NCI-H2107 treated with DMSO at 0.1 percent for 48 hours (cell line): ENCODE results near the gene HES4.
"Not testable (repeated sequence)": the region's sequence is repeated elsewhere in the genome, so short reads cannot be mapped to it uniquely, and the experiment has no call there.

Source experiments
- DNase-seq: peaks from one replicate; lab custom pipeline; 2025; ENCODE audit not compliant: unreplicated experiment; lab: John Stamatoyannopoulos, UW

HES4 gene

GRCh38 chr1:1019122-1019999, 19.5 kb upstream of the HES4 start:
- DNase-seq: no peak

- not testable (repeated sequence) for DNase-seq
Observed at GRCh38 chr1:1018321-1018685, 18.4 kb upstream of the HES4 start.

DNA sequence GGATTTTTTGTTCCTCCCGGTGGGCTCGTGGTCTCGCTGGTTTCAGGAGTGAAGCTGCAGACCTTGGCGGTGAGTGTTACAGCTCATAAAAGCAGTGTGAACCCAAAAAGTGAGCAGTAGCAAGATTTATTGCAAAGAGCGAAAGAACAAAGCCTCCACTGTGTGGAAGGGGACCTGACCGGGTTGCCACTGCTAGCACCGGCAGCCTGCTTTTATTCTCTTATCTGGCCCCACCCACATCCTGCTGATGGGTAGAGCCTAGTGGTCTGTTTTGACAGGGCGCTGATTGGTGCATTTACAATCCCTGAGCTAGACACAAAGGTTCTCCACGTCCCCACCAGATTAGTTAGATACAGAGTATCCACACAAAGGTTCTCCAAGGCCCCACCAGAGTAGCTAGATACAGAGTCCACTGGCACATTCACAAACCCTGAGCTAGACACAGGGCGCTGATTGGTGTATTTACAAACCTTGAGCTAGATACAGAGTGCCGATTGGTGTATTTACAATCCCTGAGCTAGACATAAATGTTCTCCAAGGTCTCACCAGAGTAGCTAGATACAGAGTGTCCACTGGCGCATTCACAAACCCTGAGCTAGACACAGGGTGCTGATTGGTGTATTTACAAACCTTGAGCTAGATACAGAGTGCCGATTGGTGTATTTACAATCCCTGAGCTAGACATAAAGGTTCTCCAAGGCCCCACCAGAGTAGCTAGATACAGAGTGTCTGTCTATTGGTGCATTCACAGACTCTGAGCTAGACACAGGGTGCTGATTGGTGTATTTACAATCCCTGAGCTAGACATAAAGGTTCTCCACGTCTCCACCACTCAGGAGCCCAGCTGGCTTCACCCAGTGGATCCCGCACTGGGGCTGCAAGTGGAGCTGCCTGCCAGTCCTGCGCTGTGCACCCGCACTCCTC, 17.8 kb upstream of the HES4 start:
- DNase-seq: not testable (repeated sequence)

GRCh38 chr1:1014799-1015681, 15.1 kb upstream of the HES4 start:
- DNase-seq: no peak

- no peak for DNase-seq
Observed at GRCh38 chr1:1013922-1014648, 14.2 kb upstream of the HES4 start.

DNA sequence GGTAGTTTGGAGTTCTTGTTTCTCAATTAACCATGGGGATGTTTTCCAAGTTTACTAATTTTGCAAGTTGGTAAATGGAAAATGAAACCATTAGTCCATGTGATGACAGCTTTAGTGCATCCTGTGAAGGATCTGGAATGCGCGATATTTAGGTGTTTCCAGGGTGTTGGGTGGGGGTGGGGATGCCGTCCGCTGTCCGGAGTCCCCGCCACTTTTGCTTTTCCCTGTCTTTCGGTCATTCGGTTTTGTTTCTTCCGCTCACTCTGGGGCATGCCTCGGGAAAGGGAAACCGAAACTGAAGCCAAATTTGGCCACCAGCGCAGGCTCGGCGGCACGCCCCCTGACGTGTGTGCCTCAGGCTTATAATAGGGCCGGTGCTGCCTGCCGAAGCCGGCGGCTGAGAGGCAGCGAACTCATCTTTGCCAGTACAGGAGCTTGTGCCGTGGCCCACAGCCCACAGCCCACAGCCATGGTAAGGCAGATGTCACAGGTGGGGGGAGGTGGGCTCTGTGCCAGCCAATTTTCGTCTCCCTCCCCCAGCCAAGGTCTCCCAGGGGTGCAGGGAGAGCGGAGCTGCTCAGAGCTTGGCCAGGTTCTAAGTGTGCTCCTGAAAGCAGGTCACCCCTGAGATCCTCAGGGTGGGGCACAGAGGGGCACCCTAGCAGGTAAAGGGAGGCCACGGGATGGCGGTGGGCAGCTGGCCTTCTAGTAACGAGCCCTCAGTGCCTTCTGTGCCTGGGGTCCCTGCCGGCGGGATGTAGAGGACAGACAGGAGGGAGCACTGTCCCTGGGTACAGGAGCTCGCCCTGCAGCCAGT, 13.4 kb upstream of the HES4 start, which contains the start of gene ISG15:
ISG15 (plus strand) TSS at position 393 of the 817 bp plus-strand sequence; CDS start at position 470, 77 bp downstream.
- DNase-seq: no peak

DNA sequence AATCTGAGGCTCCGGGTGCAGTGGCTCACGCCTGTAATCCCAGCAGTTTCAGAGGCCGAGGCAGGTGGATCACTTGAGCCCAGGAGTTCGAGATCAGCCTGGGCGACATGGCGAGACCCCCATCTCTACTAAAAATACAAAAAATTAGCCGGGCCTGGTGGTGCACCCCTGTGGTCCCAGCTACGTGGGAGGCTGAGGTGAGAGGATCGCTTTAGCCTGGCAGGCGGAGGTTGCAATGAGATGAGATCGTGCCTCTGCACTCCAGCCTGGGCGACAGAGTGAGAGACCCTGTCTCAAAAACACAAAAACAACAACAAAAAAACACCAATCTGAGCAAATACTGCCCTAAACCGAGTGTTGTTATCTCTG, 12.8 kb upstream of the HES4 start:
- DNase-seq: not testable (repeated sequence)

DNA sequence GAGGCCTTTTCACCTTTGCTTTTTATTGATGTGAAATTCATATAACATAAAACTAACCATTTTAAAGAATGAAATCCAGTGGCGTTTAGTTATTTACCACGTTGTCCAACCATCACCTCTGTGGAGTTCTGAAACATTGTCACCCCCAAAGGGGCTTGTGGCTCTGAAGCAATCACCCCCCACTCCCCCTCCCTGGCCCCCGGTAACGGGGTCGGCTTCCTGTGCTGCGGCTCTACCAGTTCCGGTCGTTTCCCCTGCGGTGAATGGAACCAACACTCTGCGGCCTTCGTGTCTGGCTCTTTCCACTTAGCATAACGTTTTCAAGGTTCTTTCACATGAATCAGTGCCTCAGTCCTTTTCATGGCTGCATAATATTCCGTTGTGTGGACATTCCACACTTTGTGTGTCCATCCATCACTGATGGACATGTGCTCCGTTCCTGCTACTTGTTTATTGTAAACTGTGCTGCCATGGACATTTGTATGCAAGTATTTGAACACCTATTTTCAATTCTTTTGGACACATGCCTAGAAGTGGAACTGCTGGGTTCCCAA, 11.6 kb upstream of the HES4 start:
- no peak for DNase-seq

DNA sequence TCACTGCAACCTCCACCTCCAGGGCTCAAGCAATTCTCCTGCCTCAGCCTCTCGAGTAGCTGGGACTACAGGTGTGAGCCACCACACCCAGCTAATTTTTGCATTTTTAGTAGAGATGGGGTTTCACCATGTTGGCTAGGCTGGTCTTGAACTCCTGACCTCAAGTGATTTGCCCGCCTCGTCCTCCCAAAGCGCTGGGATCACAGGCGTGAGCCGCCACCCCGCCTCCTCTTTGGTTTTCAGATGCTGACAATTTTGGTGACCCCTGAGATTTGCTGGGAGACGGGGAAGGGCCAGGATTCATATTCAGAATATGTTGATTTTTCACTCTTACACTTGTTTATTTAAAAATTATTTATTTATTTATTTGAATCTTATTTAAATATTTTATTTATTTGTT, 10.2 kb upstream of the HES4 start:
- not testable (repeated sequence) for DNase-seq

GRCh38 chr1:1006305-1007159, 6.6 kb upstream of the HES4 start:
- no peak for DNase-seq

GRCh38 chr1:1005774-1006304, 5.9 kb upstream of the HES4 start:
- no peak for DNase-seq

GRCh38 chr1:1004780-1005697, 5.1 kb upstream of the HES4 start:
- no peak for DNase-seq

DNA sequence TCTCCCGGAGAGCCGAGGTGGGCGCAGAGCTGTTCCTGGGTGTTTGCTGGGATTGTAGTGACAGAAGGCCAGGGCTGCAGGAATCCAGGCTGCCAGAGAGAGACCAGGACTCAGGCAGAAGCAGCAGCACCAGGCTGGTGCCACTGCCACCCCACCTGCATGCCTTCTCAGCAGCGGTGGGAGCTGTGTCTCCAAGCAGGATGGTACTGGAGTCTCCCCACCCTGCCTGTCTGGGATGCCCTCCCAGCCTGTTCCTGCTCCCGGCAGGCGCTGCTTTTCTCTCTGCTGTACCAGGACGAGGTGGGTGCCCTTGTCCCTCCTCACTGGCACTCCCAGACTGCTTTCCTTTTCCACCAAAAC, 4.5 kb upstream of the HES4 start:
- DNase-seq: no peak

DNA sequence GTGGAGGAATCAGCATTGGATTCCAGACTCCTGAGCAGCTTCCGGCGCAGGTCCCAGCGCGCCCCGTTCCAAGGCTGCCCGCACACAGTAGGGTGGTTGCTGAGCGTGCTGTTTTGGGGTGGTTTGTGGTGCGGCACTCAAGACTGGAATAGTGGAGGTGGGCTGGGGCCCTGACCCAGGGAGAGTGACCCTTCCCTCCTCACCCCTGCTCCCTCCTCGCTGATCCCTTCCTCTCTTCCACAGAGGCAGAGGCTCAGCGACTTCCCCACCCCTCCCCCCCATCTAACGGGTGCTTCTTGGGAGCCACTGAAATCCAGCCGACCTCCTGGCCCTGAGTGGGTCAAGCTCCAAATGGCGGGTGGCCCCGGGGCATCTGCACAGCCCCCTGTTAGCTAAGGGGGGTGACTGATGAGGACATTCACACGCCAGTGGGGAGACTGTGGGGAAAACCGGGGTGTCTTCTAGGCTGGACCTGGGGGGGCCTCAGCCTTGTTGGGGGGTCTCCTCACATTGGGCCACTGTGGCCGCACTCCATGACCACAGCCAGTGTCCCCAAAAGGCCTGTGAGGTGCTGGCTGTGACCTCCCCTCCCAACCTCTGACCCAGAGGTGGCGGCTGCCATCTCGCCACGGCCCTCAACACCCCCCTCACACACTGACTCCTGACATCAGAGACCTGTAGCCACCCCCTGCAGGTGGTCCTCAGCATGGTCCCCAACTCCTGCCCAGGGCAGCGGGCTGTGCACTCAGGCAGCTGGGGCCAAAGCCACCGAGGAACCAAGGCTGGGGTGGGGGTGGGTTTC, 3.9 kb upstream of the HES4 start:
- no peak for DNase-seq

GRCh38 chr1:1001057-1001783, 1.3 kb upstream of the HES4 start:
- no peak for DNase-seq
